ENCODE results near the gene MCHR1. TPM values are rescaled to one million over a fixed set of nuclear protein-coding genes. Genes with fewer than 3 reads are reported as not detected.
A peak's percentile ranks its signal among the peaks of the same experiment; 100 is the strongest.

MCHR1 gene
- total RNA-seq, 1 donor, result 0.43 TPM

- no peak for DNase-seq (ENCODE audit: low read depth)
- TF ChIP-seq CTCF (IDR thresholded peaks at IDR 0.05; ENCODE audit: insufficient read depth, low read depth, low read length), result no peak
- no peak overlapping the region for H3K4me3 ChIP-seq (ENCODE audit: low read depth, low read length)
Observed at GRCh38 chr22:40659166-40659565, 20.1 kb upstream of the MCHR1 start.

DNA sequence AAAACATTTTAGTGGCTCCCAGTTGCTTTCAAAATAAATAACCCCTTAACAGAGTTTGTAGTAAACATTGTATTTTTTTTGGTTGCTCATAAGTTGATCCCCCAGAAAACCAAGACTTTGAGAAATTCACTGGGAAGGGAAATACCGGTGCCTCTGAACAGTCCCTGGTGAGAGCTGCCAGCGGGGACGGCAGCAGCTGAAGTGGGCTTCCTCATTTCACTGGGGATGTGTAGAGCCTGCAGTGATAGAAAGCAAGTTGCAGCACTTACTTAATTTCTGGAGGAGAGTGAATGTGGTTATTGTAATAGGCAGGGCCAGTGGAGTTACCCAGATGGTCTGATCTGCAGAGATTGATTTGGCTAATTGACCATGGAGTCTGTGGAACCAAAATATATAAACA, 18.6 kb upstream of the MCHR1 start:
- no peak for DNase-seq (ENCODE audit: low read depth)
- TF ChIP-seq CTCF (IDR thresholded peaks at IDR 0.05; ENCODE audit: insufficient read depth, low read depth, low read length), result no peak
- no peak overlapping the region for H3K4me3 ChIP-seq (ENCODE audit: low read depth, low read length)

DNA sequence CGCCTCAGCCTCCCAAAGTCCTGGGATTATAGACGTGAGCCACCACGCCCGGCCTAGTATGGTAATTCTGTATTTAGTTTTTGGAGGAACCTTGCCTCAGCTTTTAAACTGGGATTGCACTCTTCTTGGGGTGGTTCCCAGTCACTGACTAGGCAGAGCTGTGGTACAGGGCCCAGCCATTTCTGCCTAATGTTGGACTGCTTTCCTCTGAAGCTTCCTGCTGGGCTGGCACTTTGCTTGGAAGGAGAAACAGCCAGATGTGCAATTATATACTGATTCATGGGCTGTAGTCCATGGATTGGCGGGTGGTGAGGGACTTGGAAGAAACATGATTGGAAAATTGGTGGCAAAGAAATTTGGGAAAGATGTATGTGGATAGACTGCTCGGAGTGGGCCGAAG, 17.6 kb upstream of the MCHR1 start:
- DNase-seq (ENCODE audit: low read depth), result no peak
- no peak for TF ChIP-seq CTCF (IDR thresholded peaks at IDR 0.05; ENCODE audit: insufficient read depth, low read depth, low read length)
- no peak overlapping the region for H3K4me3 ChIP-seq (ENCODE audit: low read depth, low read length)

DNA sequence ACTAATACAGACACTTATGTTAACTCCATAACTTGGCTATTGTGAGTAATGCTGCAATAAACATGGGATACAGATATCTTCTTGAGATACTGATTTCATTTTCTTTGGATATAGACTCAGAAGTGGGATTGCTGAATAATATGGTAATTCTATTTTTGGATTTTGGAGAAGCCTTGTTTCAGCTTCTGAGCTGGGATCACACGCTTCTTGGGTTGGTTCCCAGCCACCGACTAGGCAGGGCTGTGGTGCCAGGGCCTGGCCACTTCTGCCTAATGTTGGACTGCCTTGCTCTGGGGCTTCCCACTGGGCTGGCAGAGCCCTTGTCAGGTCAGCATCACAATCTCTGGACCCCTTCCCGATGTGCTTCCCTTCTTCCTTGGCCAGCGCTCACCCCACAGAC, 14.0 kb upstream of the MCHR1 start:
- no peak overlapping the region for H3K4me3 ChIP-seq (ENCODE audit: low read depth, low read length)
- DNase-seq (ENCODE audit: low read depth), result peak; percentile 42
- TF ChIP-seq CTCF (IDR thresholded peaks at IDR 0.05; ENCODE audit: insufficient read depth, low read depth, low read length), result no peak

DNA sequence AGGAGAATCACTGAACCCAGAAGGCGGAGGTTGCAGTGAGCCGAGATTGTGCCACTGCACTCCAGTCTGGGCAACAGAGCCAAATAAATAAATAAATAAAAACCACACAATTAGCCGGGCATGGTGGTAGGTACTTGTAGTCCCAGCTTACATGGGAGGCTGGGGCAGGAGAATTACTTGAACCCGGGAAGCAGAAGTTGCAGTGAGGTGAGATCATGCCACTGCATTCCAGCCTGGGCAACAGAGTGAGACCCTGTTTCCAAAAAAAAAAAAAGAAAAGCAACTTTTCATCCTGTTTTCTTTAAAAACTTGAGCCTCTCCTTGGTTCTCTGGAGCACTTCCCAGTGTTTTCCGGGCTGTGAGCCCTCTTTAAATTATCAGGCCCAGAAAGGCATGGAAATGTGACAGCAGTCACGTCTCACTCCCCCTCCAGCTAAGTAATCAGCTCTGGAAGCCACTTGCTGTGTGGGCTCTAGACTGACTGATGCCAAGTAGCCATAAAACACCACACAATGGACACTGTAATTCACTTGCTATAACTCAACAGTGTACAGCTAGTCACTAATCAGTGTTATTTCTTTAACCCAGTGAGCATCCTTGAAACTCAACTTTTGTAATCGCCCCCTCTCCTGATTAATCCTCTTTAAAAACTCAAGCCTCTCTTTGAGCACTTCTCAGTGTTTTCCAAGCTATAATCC, 13.0 kb upstream of the MCHR1 start:
- no peak for DNase-seq (ENCODE audit: low read depth)
- H3K4me3 ChIP-seq (ENCODE audit: low read depth, low read length), result no peak overlapping the region
- no peak for TF ChIP-seq CTCF (IDR thresholded peaks at IDR 0.05; ENCODE audit: insufficient read depth, low read depth, low read length)

GRCh38 chr22:40668611-40669411, 10.5 kb upstream of the MCHR1 start:
- peak; percentile 95 for DNase-seq (ENCODE audit: low read depth)
- no peak for TF ChIP-seq CTCF (IDR thresholded peaks at IDR 0.05; ENCODE audit: insufficient read depth, low read depth, low read length)
- no peak overlapping the region for H3K4me3 ChIP-seq (ENCODE audit: low read depth, low read length)

All from fibroblast of villous mesenchyme (primary cell).